H9 (cell line): ENCODE data around the gene SPAG6. TPM values are rescaled to one million over a fixed set of nuclear protein-coding genes. Genes with fewer than 3 reads are reported as not detected.

Experiments used
- DNase-seq: peaks from one replicate; pipeline ENCODE4 v3.0.0-alpha.2; 2017
- H2AFZ ChIP-seq: one replicate; pipeline ENCODE4 v1.6.1; 2013; ENCODE audit warnings: mild to moderate bottlenecking, low read length, control low read depth, moderate library complexity
- H2AK5ac ChIP-seq: 2 replicates; pipeline ENCODE4 v1.6.1; 2013; ENCODE audit warnings: low read length, control low read depth, mixed read lengths; ENCODE audit not compliant: insufficient read length
- H2BK120ac ChIP-seq: one replicate; pipeline ENCODE4 v1.6.1; 2013; ENCODE audit warnings: low read depth, mild to moderate bottlenecking, low read length, control low read depth, inconsistent platforms; ENCODE audit not compliant: poor library complexity, severe bottlenecking
- H2BK12ac ChIP-seq: 2 replicates; pipeline ENCODE4 v1.6.1; 2013; ENCODE audit warnings: low read length, control low read depth, mixed read lengths, low read depth; ENCODE audit not compliant: insufficient read length
- H2BK15ac ChIP-seq: 2 replicates; pipeline ENCODE4 v1.6.1; 2013; ENCODE audit warnings: low read depth, low read length, control low read depth
- H2BK20ac ChIP-seq: one replicate; pipeline ENCODE4 v1.6.1; 2013; ENCODE audit warnings: low read depth, mild to moderate bottlenecking, low read length, control low read depth, inconsistent platforms; ENCODE audit not compliant: poor library complexity, severe bottlenecking
- H2BK5ac ChIP-seq: 2 replicates; pipeline ENCODE4 v1.6.1; 2013; ENCODE audit warnings: low read length, control low read depth, mixed read lengths; ENCODE audit not compliant: insufficient read length
- H3K14ac ChIP-seq: 2 replicates; pipeline ENCODE4 v1.6.1; 2013; ENCODE audit warnings: low read length, control low read depth; ENCODE audit not compliant: insufficient read depth
- H3K18ac ChIP-seq: 2 replicates; pipeline ENCODE4 v1.6.1; 2013; ENCODE audit warnings: low read depth, mild to moderate bottlenecking, mixed read lengths, low read length, control low read depth; ENCODE audit not compliant: insufficient read length
- H3K23ac ChIP-seq: 2 replicates; pipeline ENCODE4 v1.6.1; 2013; ENCODE audit warnings: low read length, control low read depth, mixed read lengths, low read depth; ENCODE audit not compliant: insufficient read length
- H3K23me2 ChIP-seq: 2 replicates; pipeline ENCODE4 v1.6.1; 2013; ENCODE audit warnings: low read depth, mild to moderate bottlenecking, mixed read lengths, low read length, control low read depth; ENCODE audit not compliant: insufficient read length, poor library complexity, severe bottlenecking
- H3K27ac ChIP-seq: 2 replicates; pipeline ENCODE4 v1.5.1; 2013; ENCODE audit warnings: low read length, control low read depth, mixed read lengths, low read depth; ENCODE audit not compliant: insufficient read length
- H3K27me3 ChIP-seq: 2 replicates; pipeline ENCODE4 v1.6.1; 2013; ENCODE audit warnings: low read length, control low read depth, inconsistent platforms; ENCODE audit not compliant: insufficient read depth
- H3K4ac ChIP-seq: 2 replicates; pipeline ENCODE4 v1.6.1; 2013; ENCODE audit warnings: low read depth, mild to moderate bottlenecking, control low read depth, inconsistent platforms, low read length, moderate library complexity
- H3K4me1 ChIP-seq: 2 replicates; pipeline ENCODE4 v1.6.1; 2013; ENCODE audit warnings: low read length, control low read depth, inconsistent platforms; ENCODE audit not compliant: insufficient read depth
- H3K4me2 ChIP-seq: 2 replicates; pipeline ENCODE4 v1.6.1; 2013; ENCODE audit warnings: low read length, control low read depth, mixed read lengths; ENCODE audit not compliant: insufficient read length, insufficient read depth
- H3K56ac ChIP-seq: 2 replicates; pipeline ENCODE4 v1.6.1; 2013; ENCODE audit warnings: low read depth, mild to moderate bottlenecking, mixed read lengths, low read length, control low read depth; ENCODE audit not compliant: insufficient read length
- H3K79me1 ChIP-seq: 2 replicates; pipeline ENCODE4 v1.6.1; 2013; ENCODE audit warnings: low read depth, mild to moderate bottlenecking, moderate library complexity, low read length, control low read depth, inconsistent platforms; ENCODE audit not compliant: insufficient read depth, poor library complexity, severe bottlenecking
- H3K79me2 ChIP-seq: 2 replicates; pipeline ENCODE4 v1.6.1; 2013; ENCODE audit warnings: low read length, control low read depth, inconsistent platforms; ENCODE audit not compliant: insufficient read depth
- H3K9ac ChIP-seq: 2 replicates; pipeline ENCODE4 v1.6.1; 2013; ENCODE audit warnings: low read length, control low read depth, mixed read lengths; ENCODE audit not compliant: insufficient read length; ENCODE audit errors: extremely low read depth
- H3K9me3 ChIP-seq: one replicate; pipeline ENCODE4 v1.6.1; 2013; ENCODE audit warnings: low read depth, low read length, inconsistent platforms; ENCODE audit not compliant: control insufficient read depth
- H3T11ph ChIP-seq: one replicate; pipeline ENCODE4 v1.6.1; 2013; ENCODE audit warnings: mild to moderate bottlenecking, low read length, control low read depth, inconsistent platforms
- H4K20me1 ChIP-seq: one replicate; pipeline ENCODE4 v1.6.1; 2013; ENCODE audit not compliant: control insufficient read depth, insufficient read length, insufficient read depth
- H4K5ac ChIP-seq: 2 replicates; pipeline ENCODE4 v1.6.1; 2013; ENCODE audit warnings: low read depth, mild to moderate bottlenecking, mixed read lengths, low read length, control low read depth; ENCODE audit not compliant: insufficient read length
- H4K8ac ChIP-seq: replicated peaks from 2 replicates; pipeline ENCODE4 v1.6.1; 2013; ENCODE audit warnings: low read length, control low read depth, mixed read lengths, low read depth; ENCODE audit not compliant: insufficient read length
- H4K91ac ChIP-seq: 2 replicates; pipeline ENCODE4 v1.6.1; 2013; ENCODE audit warnings: low read depth, mild to moderate bottlenecking, moderate library complexity, mixed read lengths, low read length, control low read depth; ENCODE audit not compliant: insufficient read length
- H3K27ac Mint-ChIP-seq, 3 experiments: 2 replicates in 2 of 3; 3 replicates in 1 of 3; pipeline ENCODE4 v1.8.0; 2020 to 2021; ENCODE audit warnings: mixed read lengths in 3 of 3, mild to moderate bottlenecking in 1 of 3, moderate library complexity in 1 of 3
- H3K27me3 Mint-ChIP-seq: 2 replicates; pipeline ENCODE4 v1.8.0; 2021; ENCODE audit warnings: low read depth, mild to moderate bottlenecking, moderate library complexity, mixed read lengths
- H3K36me3 Mint-ChIP-seq, 3 experiments: 2 replicates in 2 of 3; 3 replicates in 1 of 3; pipeline ENCODE4 v1.8.0; 2020 to 2021; ENCODE audit warnings: low read depth in 3 of 3, mixed read lengths in 3 of 3; ENCODE audit not compliant: insufficient read depth in 1 of 3
- H3K4me1 Mint-ChIP-seq, 2 experiments: 2 replicates each; pipeline ENCODE4 v1.8.0; 2020; ENCODE audit warnings: mixed read lengths in 2 of 2
- H3K4me3 Mint-ChIP-seq, 2 experiments: 2 replicates in 1 of 2; 3 replicates in 1 of 2; pipeline ENCODE4 v1.8.0; 2020 to 2021; ENCODE audit warnings: mild to moderate bottlenecking in 2 of 2, mixed read lengths in 2 of 2, moderate library complexity in 1 of 2
- H3K9me3 Mint-ChIP-seq, 2 experiments: 2 replicates in 1 of 2; 3 replicates in 1 of 2; pipeline ENCODE4 v1.8.0; 2020; ENCODE audit warnings: mild to moderate bottlenecking in 2 of 2, mixed read lengths in 2 of 2, moderate library complexity in 1 of 2
- CTCF ChIP-seq: fragments of 200-600 bp; sonication (generic); conservative IDR thresholded peaks from 3 replicates; pipeline ENCODE4 v1.8.0; 2021; ENCODE audit warnings: antibody characterized with exemption, mild to moderate bottlenecking
- WGBS: extraction: QIAGEN DNeasy Blood & Tissue Kit; methylation state at CpG from one replicate; pipeline ENCODE4 v1.1.7; 2013; ENCODE audit warnings: missing lambda C conversion rate, low lambda C conversion rate, mixed read lengths; ENCODE audit not compliant: insufficient read length; ENCODE audit errors: extremely low coverage; 5-methylcytosine and 5-hydroxymethylcytosine counted together
- total RNA-seq: library from RNA; stranded (reverse); gene quantifications from 2 replicates; pipeline ENCODE4 v1.2.1, GENCODE V29; 2021

The SPAG6 gene
- total RNA-seq, 1 experiment from 2014 or later = 0.24 TPM

- H3K9me3 Mint-ChIP-seq = no peaks in the 10 kb centered on the region
- no peak overlapping the region for H3K9ac ChIP-seq
- H3K4me1 ChIP-seq = no peaks in the 10 kb centered on the region
- H3K23ac ChIP-seq = no peak overlapping the region
- H3K79me1 ChIP-seq = no peaks in the 10 kb centered on the region
- peaks cover 5 to 11% of the 10 kb centered on the region in 2 experiments for H3K4me1 Mint-ChIP-seq
- H3K27me3 ChIP-seq = peaks cover 2% of the 10 kb centered on the region; the same call in 1 of the 2 replicates
- H3K9me3 ChIP-seq = no peaks in the 10 kb centered on the region
- no peak overlapping the region for H4K91ac ChIP-seq
- H3K18ac ChIP-seq = no peak overlapping the region
- H3K14ac ChIP-seq = no peak overlapping the region
- no peak overlapping the region for H3K27ac ChIP-seq
- WGBS = no CpG with 5 or more reads among the region's 3 CpGs
- H3K4me3 Mint-ChIP-seq = no peak overlapping the region
- no peaks in the 10 kb centered on the region for H3K23me2 ChIP-seq
- H3K56ac ChIP-seq = no peak overlapping the region
- no peak overlapping the region for H2AK5ac ChIP-seq
- no peak overlapping the region for H2AFZ ChIP-seq
- no peak overlapping the region for H2BK12ac ChIP-seq
- no peak overlapping the region for H3K4me2 ChIP-seq
- no peak overlapping the region for H3K4ac ChIP-seq
- no peaks in the 10 kb centered on the region for H4K20me1 ChIP-seq
- H2BK15ac ChIP-seq = no peak overlapping the region
- TF ChIP-seq CTCF = no peak
- H2BK120ac ChIP-seq = no peak overlapping the region
- H3K27me3 Mint-ChIP-seq = peaks cover 35% of the 10 kb centered on the region
- H2BK20ac ChIP-seq = no peak overlapping the region
- H2BK5ac ChIP-seq = no peak overlapping the region
- H3K79me2 ChIP-seq = no peaks in the 10 kb centered on the region
- DNase-seq = no peak
- no peak overlapping the region for H3K27ac Mint-ChIP-seq
- no peak overlapping the region for H3T11ph ChIP-seq
- no peaks in the 10 kb centered on the region for H3K36me3 Mint-ChIP-seq
- H4K5ac ChIP-seq = no peak overlapping the region
- no peak overlapping the region for H4K8ac ChIP-seq
Observed at GRCh38 chr10:22466763-22467334, 121.6 kb downstream of the SPAG6 start.

Other genes starting within 250 kb of the SPAG6 start
- not detected in 2 replicates for gene EBLN1, start 127.5 kb upstream of the SPAG6 start, total RNA-seq
- 2.4 and 5.1 TPM in 2 replicates for gene COMMD3, start 29.1 kb upstream of the SPAG6 start, total RNA-seq
- 5.3 and 6.8 TPM in 2 replicates for gene BMI1, start 24.4 kb upstream of the SPAG6 start, total RNA-seq